Ovary (tissue), 3 donors: ENCODE data around the gene JARID2.

Experiments used
- POLR2A ChIP-seq: fragments of 450-650 bp; IDR thresholded peaks from one replicate; pipeline ENCODE4 v1.6.1; 2017; ENCODE audit warnings: antibody characterized with exemption, mild to moderate bottlenecking, moderate library complexity
- TF ChIP-seq, protein P1 (sequence below), 3 donors: fragments of 450-650 bp in 2 of 3; fragments of 200-600 bp in 1 of 3; IDR thresholded peaks; one replicate each; pipeline versions ENCODE4 v1.5.1 to v1.8.0; 2016 to 2022; ENCODE audit warnings: antibody characterized with exemption in 3 of 3, mild to moderate bottlenecking in 1 of 3
- donor health status: DM: no; HTN: no; CAD: no.

DNA sequence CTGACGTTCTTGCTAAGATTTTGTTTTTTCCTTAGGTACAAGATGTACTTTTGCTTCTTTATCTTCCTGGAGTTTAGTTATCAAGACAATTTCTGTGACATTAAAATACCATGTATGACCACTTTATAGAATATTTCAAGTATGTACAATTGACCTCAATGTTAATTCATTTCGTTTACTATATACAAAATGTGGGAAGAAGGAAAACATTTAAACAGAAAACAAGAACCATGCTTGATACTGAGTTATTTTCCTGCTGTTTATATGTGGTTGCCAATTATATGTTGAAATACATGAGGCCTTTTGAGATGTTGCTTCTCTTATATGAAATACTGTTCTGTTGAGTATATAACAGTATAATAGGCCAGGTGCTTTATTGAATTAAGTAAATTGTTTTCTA is 184.3 kb downstream of the JARID2 start:
- TF ChIP-seq, protein P1, sequence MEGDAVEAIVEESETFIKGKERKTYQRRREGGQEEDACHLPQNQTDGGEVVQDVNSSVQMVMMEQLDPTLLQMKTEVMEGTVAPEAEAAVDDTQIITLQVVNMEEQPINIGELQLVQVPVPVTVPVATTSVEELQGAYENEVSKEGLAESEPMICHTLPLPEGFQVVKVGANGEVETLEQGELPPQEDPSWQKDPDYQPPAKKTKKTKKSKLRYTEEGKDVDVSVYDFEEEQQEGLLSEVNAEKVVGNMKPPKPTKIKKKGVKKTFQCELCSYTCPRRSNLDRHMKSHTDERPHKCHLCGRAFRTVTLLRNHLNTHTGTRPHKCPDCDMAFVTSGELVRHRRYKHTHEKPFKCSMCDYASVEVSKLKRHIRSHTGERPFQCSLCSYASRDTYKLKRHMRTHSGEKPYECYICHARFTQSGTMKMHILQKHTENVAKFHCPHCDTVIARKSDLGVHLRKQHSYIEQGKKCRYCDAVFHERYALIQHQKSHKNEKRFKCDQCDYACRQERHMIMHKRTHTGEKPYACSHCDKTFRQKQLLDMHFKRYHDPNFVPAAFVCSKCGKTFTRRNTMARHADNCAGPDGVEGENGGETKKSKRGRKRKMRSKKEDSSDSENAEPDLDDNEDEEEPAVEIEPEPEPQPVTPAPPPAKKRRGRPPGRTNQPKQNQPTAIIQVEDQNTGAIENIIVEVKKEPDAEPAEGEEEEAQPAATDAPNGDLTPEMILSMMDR (IDR thresholded peaks at IDR 0.05): no peak
- TF ChIP-seq POLR2A: no peak
